IMR-90 (cell line): Measurements from ENCODE around the gene TENM4. TPM values are rescaled to one million over a fixed set of nuclear protein-coding genes. Genes with fewer than 3 reads are reported as not detected.

ENCODE experiments used
- ATAC-seq: fragments of 200-7000 bp; cut with Tn5 transposase; 2 replicates; pipeline ENCODE4 v1.9.1; 2020; ENCODE audit warnings: low read depth, mild to moderate bottlenecking, moderate library complexity
- BruUV-seq: library from RNA; stranded (reverse); fragments of 400-500 nt; replicated peaks from 2 replicates; lab custom pipeline; 2021; lab: Mats Ljungman, UMichigan
- CTCF ChIA-PET: fragments of 300-600 bp; formaldehyde crosslinking; extraction: SDS; loops from one replicate; lab custom pipeline; 2021; ENCODE audit warnings: antibody characterized with exemption; lab: Yijun Ruan, JAX
- POLR2A ChIA-PET: fragments of 300-600 bp; sonication (Branson Sonifier 250); formaldehyde crosslinking; loops from one replicate; lab custom pipeline; 2022; ENCODE audit warnings: antibody characterized with exemption; ENCODE audit not compliant: unreplicated experiment; lab: Charles Lee
- DNase-seq: peaks from one replicate; pipeline ENCODE4 v3.0.0; 2013
- H2AFZ ChIP-seq: replicated peaks from 2 replicates; pipeline ENCODE3; 2013; ENCODE audit warnings: low read length, mild to moderate bottlenecking; ENCODE audit not compliant: poor library complexity
- H2AK5ac ChIP-seq: 2 replicates; pipeline ENCODE4 v1.6.1; 2013; ENCODE audit warnings: low read depth, low read length, inconsistent platforms
- H2AK9ac ChIP-seq: replicated peaks from 2 replicates; pipeline ENCODE3; 2013; ENCODE audit warnings: mild to moderate bottlenecking, low read depth, low read length, moderate library complexity; ENCODE audit not compliant: poor library complexity
- H2BK120ac ChIP-seq: 2 replicates; pipeline ENCODE4 v1.6.1; 2013; ENCODE audit warnings: low read depth, low read length, inconsistent platforms
- H2BK15ac ChIP-seq: 3 replicates; pipeline ENCODE4 v1.6.1; 2013; ENCODE audit warnings: low read depth, low read length, inconsistent platforms
- H2BK20ac ChIP-seq: 2 replicates; pipeline ENCODE4 v1.6.1; 2013; ENCODE audit warnings: low read depth, mild to moderate bottlenecking, inconsistent platforms, low read length, moderate library complexity
- H2BK5ac ChIP-seq: 2 replicates; pipeline ENCODE4 v1.6.1; 2013; ENCODE audit warnings: mild to moderate bottlenecking, low read depth, low read length, inconsistent platforms; ENCODE audit not compliant: poor library complexity, severe bottlenecking
- H3K14ac ChIP-seq: replicated peaks from 2 replicates; pipeline ENCODE4 v1.6.1; 2013; ENCODE audit warnings: low read depth, low read length, inconsistent platforms
- H3K18ac ChIP-seq: 2 replicates; pipeline ENCODE4 v1.6.1; 2013; ENCODE audit warnings: low read depth, low read length, control low read depth
- H3K23ac ChIP-seq: 2 replicates; pipeline ENCODE4 v1.6.1; 2013; ENCODE audit warnings: low read depth, low read length, inconsistent platforms
- H3K27ac ChIP-seq: 2 replicates; pipeline ENCODE4 v1.5.1; 2013; ENCODE audit warnings: mild to moderate bottlenecking, control low read depth, low read length; ENCODE audit not compliant: insufficient read depth
- H3K27me3 ChIP-seq: 2 replicates; pipeline ENCODE4 v1.6.1; 2013; ENCODE audit warnings: low read length; ENCODE audit not compliant: control insufficient read depth, insufficient read depth
- H3K36me3 ChIP-seq: 2 replicates; pipeline ENCODE4 v1.6.1; 2013; ENCODE audit warnings: low read length, mixed read lengths; ENCODE audit not compliant: control insufficient read depth, insufficient read depth
- H3K4ac ChIP-seq: 2 replicates; pipeline ENCODE4 v1.6.1; 2013; ENCODE audit warnings: low read depth, low read length, inconsistent platforms
- H3K4me1 ChIP-seq: 2 replicates; pipeline ENCODE4 v1.6.1; 2013; ENCODE audit warnings: low read length, mixed read lengths; ENCODE audit not compliant: control insufficient read depth, insufficient read depth
- H3K4me2 ChIP-seq: 2 replicates; pipeline ENCODE4 v1.6.1; 2013; ENCODE audit warnings: low read depth, mild to moderate bottlenecking, control low read depth, low read length, moderate library complexity
- H3K4me3 ChIP-seq: 2 replicates; pipeline ENCODE4 v1.5.1; 2013; ENCODE audit warnings: low read depth, mild to moderate bottlenecking, control low read depth, low read length, moderate library complexity; ENCODE audit not compliant: insufficient read depth
- H3K56ac ChIP-seq: 2 replicates; pipeline ENCODE4 v1.6.1; 2013; ENCODE audit warnings: low read length, inconsistent platforms; ENCODE audit not compliant: insufficient read depth; ENCODE audit errors: extremely low read depth
- H3K79me1 ChIP-seq, 2 experiments: 2 replicates each; pipeline ENCODE4 v1.6.1; 2013; ENCODE audit warnings: low read length in 2 of 2, inconsistent platforms in 1 of 2, low read depth in 1 of 2
- H3K9ac ChIP-seq: 2 replicates; pipeline ENCODE4 v1.6.1; 2013; ENCODE audit warnings: low read depth, low read length, control low read depth
- H3K9me1 ChIP-seq: 2 replicates; pipeline ENCODE4 v1.6.1; 2013; ENCODE audit warnings: low read length, inconsistent platforms; ENCODE audit not compliant: insufficient read depth
- H3K9me3 ChIP-seq: 2 replicates; pipeline ENCODE4 v1.6.1; 2013; ENCODE audit warnings: low read length; ENCODE audit not compliant: control insufficient read depth, insufficient read depth
- H4K20me1 ChIP-seq: 2 replicates; pipeline ENCODE4 v1.6.1; 2013; ENCODE audit warnings: low read length, inconsistent platforms; ENCODE audit not compliant: insufficient read depth
- H4K5ac ChIP-seq: 2 replicates; pipeline ENCODE4 v1.6.1; 2013; ENCODE audit warnings: mild to moderate bottlenecking, low read depth, low read length, control low read depth
- H4K8ac ChIP-seq, 2 experiments: 2 replicates each; pipeline ENCODE4 v1.6.1; 2013; ENCODE audit warnings: low read depth in 2 of 2, low read length in 2 of 2, control low read depth in 1 of 2, inconsistent platforms in 1 of 2
- H4K91ac ChIP-seq: 2 replicates; pipeline ENCODE4 v1.6.1; 2013; ENCODE audit warnings: low read depth, low read length, inconsistent platforms; ENCODE audit not compliant: insufficient read depth
- CEBPB ChIP-seq: IDR thresholded peaks from 2 replicates; pipeline ENCODE4 v1.6.1; 2012; ENCODE audit warnings: low read depth, low read length, improper control_type of control experiment
- CHD1 ChIP-seq: IDR thresholded peaks from 2 replicates; pipeline ENCODE4 v1.6.1; 2012; ENCODE audit warnings: low read depth, low read length, improper control_type of control experiment
- CTCF ChIP-seq: conservative IDR thresholded peaks from 2 replicates; pipeline ENCODE4 v1.5.1; 2012; ENCODE audit warnings: mild to moderate bottlenecking, low read depth, low read length, improper control_type of control experiment
- ELK1 ChIP-seq: fragments of 150-350 bp; IDR thresholded peaks from 2 replicates; pipeline ENCODE4 v1.6.1; 2016; ENCODE audit warnings: low read depth, mild to moderate bottlenecking, low read length, moderate library complexity, borderline replicate concordance
- FOS ChIP-seq: fragments of 150-350 bp; IDR thresholded peaks from 2 replicates; pipeline ENCODE4 v1.6.1; 2016; ENCODE audit warnings: low read depth, low read length
- MAFK ChIP-seq: IDR thresholded peaks from 2 replicates; pipeline ENCODE4 v1.6.1; 2012; ENCODE audit warnings: low read depth, low read length, improper control_type of control experiment
- MAZ ChIP-seq: IDR thresholded peaks from 2 replicates; pipeline ENCODE4 v1.6.1; 2012; ENCODE audit warnings: low read depth, mild to moderate bottlenecking, low read length, improper control_type of control experiment, moderate library complexity, borderline replicate concordance
- MXI1 ChIP-seq: IDR thresholded peaks from 2 replicates; pipeline ENCODE4 v1.6.1; 2012; ENCODE audit warnings: low read depth, mild to moderate bottlenecking, low read length, moderate library complexity, borderline replicate concordance
- NFE2L2 ChIP-seq: fragments of 150-350 bp; IDR thresholded peaks from 2 replicates; pipeline ENCODE4 v1.6.1; 2016; ENCODE audit warnings: low read depth, mild to moderate bottlenecking, low read length
- POLR2A ChIP-seq: IDR thresholded peaks from 2 replicates; pipeline ENCODE4 v1.6.1; 2012; ENCODE audit warnings: mild to moderate bottlenecking, low read depth, low read length
- RAD21 ChIP-seq: IDR thresholded peaks from 2 replicates; pipeline ENCODE4 v1.6.1; 2012; ENCODE audit warnings: low read length, improper control_type of control experiment
- RCOR1 ChIP-seq: IDR thresholded peaks from 2 replicates; pipeline ENCODE4 v1.6.1; 2012; ENCODE audit warnings: mild to moderate bottlenecking, low read length, improper control_type of control experiment; ENCODE audit not compliant: insufficient replicate concordance
- RFX5 ChIP-seq: IDR thresholded peaks from 2 replicates; pipeline ENCODE4 v1.8.0; 2012; ENCODE audit warnings: low read depth, mild to moderate bottlenecking, low read length, moderate library complexity
- SMC3 ChIP-seq: fragments of 150-350 bp; IDR thresholded peaks from 2 replicates; pipeline ENCODE4 v1.6.1; 2016; ENCODE audit warnings: low read depth, mild to moderate bottlenecking, antibody characterized with exemption, low read length, moderate library complexity
- USF2 ChIP-seq: fragments of 150-350 bp; IDR thresholded peaks from 2 replicates; pipeline ENCODE4 v1.6.1; 2017; ENCODE audit warnings: mild to moderate bottlenecking, antibody characterized with exemption, low read length, low read depth
- WGBS, 2 experiments: methylation state at CpG; one replicate each; pipeline versions ENCODE4 v1.1.5 to v1.1.7; 2013; ENCODE audit warnings: missing lambda C conversion rate in 2 of 2; ENCODE audit not compliant: insufficient read length in 1 of 2; ENCODE audit errors: extremely low coverage in 2 of 2; 5-methylcytosine and 5-hydroxymethylcytosine counted together
- dilution Hi-C: fragments of 300-500 bp; cut with HindIII; formaldehyde crosslinking; loops from one replicate; pipeline ENCODE4 v1.14.3; 2018; ENCODE audit warnings: low sequenced_read_pairs; ENCODE audit not compliant: unreplicated experiment
- in situ Hi-C: fragments of 300-500 bp; cut with MboI; formaldehyde crosslinking; loops from 3 replicates; pipeline ENCODE4 v1.14.3; 2019; ENCODE audit warnings: low sequenced_read_pairs, inconsistent platforms, mixed read lengths
- intact Hi-C: fragments of 100-400 bp; cut with micrococcal nuclease; formaldehyde crosslinking; loops from 2 replicates; pipeline ENCODE4 v1.10.0; 2022
- polyA plus RNA-seq, 3 experiments: library from polyadenylated mRNA; depleted of rRNA; stranded (reverse); fragments of >200 nt; gene quantifications; 2 replicates each; pipeline ENCODE4 v1.2.3, GENCODE V29; 2012; ENCODE audit warnings: low replicate concordance in 1 of 3
- total RNA-seq: library from RNA; depleted of rRNA; stranded (reverse); fragments of >200 nt; gene quantifications from 2 replicates; pipeline ENCODE4 v1.2.3, GENCODE V29; 2012

Gene TENM4
- total and polyA plus RNA-seq, 2 of the 4 experiments (the other 2 are of a cell fraction), result 7.4 to 9.0 TPM

GRCh38 chr11:78664636-78665035 lies 776.2 kb downstream of the TENM4 start:
- ChIA-PET CTCF (interaction anchor here (1.0 to 1.1 kb wide), 2 partner anchors 19 to 36 kb away, joined by 3 read pairs; no protein-coding TSS in a partner anchor), POLR2A (no interaction called here)
- Histone ChIP-seq H3K9me3 (no peaks in the 10 kb centered on the region), H3K36me3 (peaks cover 13% of the 10 kb centered on the region; the same call in 1 of the 2 replicates), H2BK15ac (no peak overlapping the region), H3K4ac (no peak overlapping the region), H3K27ac (no peak overlapping the region), H2AFZ (no peak overlapping the region), H3K27me3 (no peaks in the 10 kb centered on the region), H3K79me1 (no peaks in the 10 kb centered on the region), H3K14ac (no peak overlapping the region), H2BK120ac (no peak overlapping the region), H4K91ac (no peak overlapping the region), H3K23ac (no peak overlapping the region), H4K5ac (no peak overlapping the region), H3K9me1 (peaks cover 5% of the 10 kb centered on the region; the same call in 1 of the 2 replicates), H3K4me2 (no peak overlapping the region), H2AK5ac (no peak overlapping the region), H3K4me3 (no peak overlapping the region), H3K4me1 (peaks cover 11% of the 10 kb centered on the region), H4K8ac (no peak overlapping the region), H2BK20ac (no peak overlapping the region), H2BK5ac (no peak overlapping the region), H3K18ac (no peak overlapping the region), H4K20me1 (no peaks in the 10 kb centered on the region), H3K56ac (no peak overlapping the region), H3K9ac (no peak overlapping the region), H2AK9ac (no peak overlapping the region)
- ATAC-seq, result peak; percentile 32
- TF ChIP-seq MAZ, result no peak
- TF ChIP-seq RCOR1, result no peak
- TF ChIP-seq CTCF, result no peak
- TF ChIP-seq MAFK, result no peak
- no peak for TF ChIP-seq RFX5
- TF ChIP-seq RAD21, result no peak
- no peak for TF ChIP-seq MXI1
- TF ChIP-seq NFE2L2, result no peak
- no peak for TF ChIP-seq POLR2A
- TF ChIP-seq ELK1, result no peak
- TF ChIP-seq CEBPB, result no peak
- TF ChIP-seq USF2, result no peak
- no peak for TF ChIP-seq FOS
- TF ChIP-seq SMC3, result no peak
- TF ChIP-seq CHD1, result no peak
- in situ Hi-C loops (no loop called here), dilution Hi-C loops (no loop called here), intact Hi-C loops (no loop called here)
- peak; percentile 53 for DNase-seq
- no TSS peak for BruUV-seq
- WGBS, 2 experiments, result no CpG with 5 or more reads among the region's 1 CpG
